ENCODE data around the gene TMEM256.
"Not testable (repeated sequence)": the region's sequence is repeated elsewhere in the genome, so short reads cannot be mapped to it uniquely, and the experiment has no call there.

Gene TMEM256

GRCh38 chr17:7367918-7368598 lies 35.8 kb downstream of the TMEM256 start:
- no peak for TF ChIP-seq CTCF (IDR thresholded peaks at IDR 0.05; ENCODE audit: low read depth, low read length)
- no peak overlapping the region for H3K4me3 ChIP-seq (ENCODE audit: low read depth, low read length)

DNA sequence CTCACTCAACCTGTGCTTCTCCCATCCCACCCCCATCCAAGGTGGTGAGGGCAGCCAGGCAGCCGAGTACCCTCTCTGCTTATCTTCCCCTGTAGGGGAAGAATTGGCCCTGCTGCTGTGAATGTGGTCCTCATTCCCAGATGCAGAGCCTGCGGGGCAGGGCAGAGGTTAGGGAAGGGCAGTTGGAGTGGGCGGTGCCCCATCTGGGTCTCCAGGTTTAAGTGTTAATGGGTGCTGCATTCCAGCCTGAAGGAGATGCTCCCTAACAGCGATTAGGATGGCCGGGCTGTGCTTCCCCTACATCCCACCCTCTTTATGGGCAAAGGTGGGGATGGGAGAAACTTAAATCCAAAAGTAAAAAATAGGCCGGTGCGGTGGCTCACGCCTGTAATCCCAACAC lies 36.8 kb downstream of the TMEM256 start:
- no peak for TF ChIP-seq CTCF (IDR thresholded peaks at IDR 0.05; ENCODE audit: low read depth, low read length)
- no peak overlapping the region for H3K4me3 ChIP-seq (ENCODE audit: low read depth, low read length)

DNA sequence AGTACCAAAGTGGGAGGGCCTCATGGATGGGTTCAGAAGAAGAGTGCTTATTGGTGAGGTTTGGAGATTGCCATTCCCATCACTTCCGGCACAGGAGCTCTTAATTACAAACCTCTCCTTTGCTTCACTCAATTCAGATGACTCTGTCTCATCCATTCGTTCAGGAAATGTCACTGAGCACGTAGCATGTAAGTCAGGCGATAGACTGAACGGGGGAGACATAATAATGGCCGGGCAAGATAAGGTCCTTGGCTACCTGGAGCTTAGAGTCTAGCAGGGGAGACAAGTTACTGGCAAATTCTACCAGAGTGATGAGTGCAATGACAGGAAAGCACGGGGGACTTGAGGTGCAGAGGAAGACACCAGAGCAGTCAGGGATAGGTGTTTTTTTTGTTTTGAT lies 37.9 kb downstream of the TMEM256 start:
- H3K4me3 ChIP-seq (ENCODE audit: low read depth, low read length), result not testable (repeated sequence)

GRCh38 chr17:7363311-7363710 lies 40.6 kb downstream of the TMEM256 start:
- H3K4me3 ChIP-seq (ENCODE audit: low read depth, low read length), result no peak overlapping the region
- no peak for TF ChIP-seq CTCF (IDR thresholded peaks at IDR 0.05; ENCODE audit: low read depth, low read length)

GRCh38 chr17:7361906-7362305 lies 42.0 kb downstream of the TMEM256 start:
- TF ChIP-seq CTCF (IDR thresholded peaks at IDR 0.05; ENCODE audit: low read depth, low read length), result no peak
- H3K4me3 ChIP-seq (ENCODE audit: low read depth, low read length), result no peak overlapping the region

GRCh38 chr17:7357381-7357780 lies 46.5 kb downstream of the TMEM256 start:
- TF ChIP-seq CTCF (IDR thresholded peaks at IDR 0.05; ENCODE audit: low read depth, low read length), result no peak
- H3K4me3 ChIP-seq (ENCODE audit: low read depth, low read length), result no peak overlapping the region

GRCh38 chr17:7356756-7357155 lies 47.1 kb downstream of the TMEM256 start:
- TF ChIP-seq CTCF (IDR thresholded peaks at IDR 0.05; ENCODE audit: low read depth, low read length), result no peak
- no peak overlapping the region for H3K4me3 ChIP-seq (ENCODE audit: low read depth, low read length)

- TF ChIP-seq CTCF (IDR thresholded peaks at IDR 0.05; ENCODE audit: low read depth, low read length), result peak; percentile 78
- no peak overlapping the region for H3K4me3 ChIP-seq (ENCODE audit: low read depth, low read length)
These were observed 47.8 kb downstream of the TMEM256 start for GRCh38 chr17:7356072-7356549.

Data from WI38 (cell line).